Liver (tissue), 2 donors: ENCODE results near the gene EMILIN3.

ENCODE experiments used
- EGR1 ChIP-seq, 2 donors: IDR thresholded peaks; 2 replicates each; pipeline ENCODE4 v1.6.1; 2016 to 2018; ENCODE audit warnings: antibody characterized with exemption in 2 of 2, low read depth in 2 of 2
- REST ChIP-seq: IDR thresholded peaks from 2 replicates; pipeline ENCODE4 v1.6.1; 2016; ENCODE audit warnings: antibody characterized with exemption, mild to moderate bottlenecking
- donor health status: healthy.

GRCh38 chr20:41390889-41391288 is 24.3 kb upstream of the EMILIN3 start:
- TF ChIP-seq REST: no peak
- no peak for TF ChIP-seq EGR1 (IDR thresholded peaks at IDR 0.05; ENCODE audit: low read depth in 2 of 2)
